C4-2B (cell line): ENCODE results near the gene ST7.

ENCODE experiments used
- ZFX ChIP-seq: fragments of 450-650 bp; IDR thresholded peaks from 2 replicates; pipeline ENCODE4 v1.6.1; 2017
- TF ChIP-seq, protein P1 (sequence below): fragments of 450-650 bp; conservative IDR thresholded peaks from 2 replicates; pipeline ENCODE4 v1.5.1; 2017; ENCODE audit warnings: mild to moderate bottlenecking

DNA sequence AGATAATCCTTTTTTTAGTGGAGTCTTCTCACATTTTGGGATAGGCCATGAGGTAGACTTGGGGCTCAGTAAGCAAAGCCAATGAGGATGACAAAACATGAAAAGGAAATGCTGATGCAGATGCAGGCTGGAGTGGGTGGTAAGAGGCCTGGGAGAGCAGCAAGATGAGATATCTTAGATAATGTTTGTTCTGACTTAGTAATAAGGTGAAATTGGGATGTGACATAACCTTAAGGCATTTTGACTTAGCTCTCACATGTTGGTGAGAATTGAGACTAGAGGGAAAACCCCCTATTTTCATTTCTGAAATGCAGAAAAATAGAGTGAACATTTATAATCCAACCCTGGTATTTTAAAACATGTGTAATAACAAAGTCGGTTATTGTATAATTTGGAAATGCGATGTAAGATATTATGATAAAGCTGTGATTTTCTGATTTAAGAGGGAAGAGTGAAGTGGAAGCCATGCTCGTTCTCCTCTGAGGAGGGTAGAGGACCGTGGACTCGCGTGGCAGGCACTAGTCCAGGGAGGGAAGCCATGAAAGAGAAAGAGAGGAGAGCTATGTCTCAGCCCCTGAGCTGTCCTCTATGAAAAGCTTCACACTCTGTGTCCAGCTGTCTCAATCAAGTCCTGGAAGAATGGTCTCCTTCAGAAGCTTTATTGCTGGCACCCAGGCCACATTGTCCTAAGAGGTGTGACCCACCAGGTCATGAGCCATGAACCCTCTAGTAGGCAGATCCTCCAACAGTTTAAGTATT lies 57.3 kb downstream of the ST7 start:
- TF ChIP-seq, protein P1, sequence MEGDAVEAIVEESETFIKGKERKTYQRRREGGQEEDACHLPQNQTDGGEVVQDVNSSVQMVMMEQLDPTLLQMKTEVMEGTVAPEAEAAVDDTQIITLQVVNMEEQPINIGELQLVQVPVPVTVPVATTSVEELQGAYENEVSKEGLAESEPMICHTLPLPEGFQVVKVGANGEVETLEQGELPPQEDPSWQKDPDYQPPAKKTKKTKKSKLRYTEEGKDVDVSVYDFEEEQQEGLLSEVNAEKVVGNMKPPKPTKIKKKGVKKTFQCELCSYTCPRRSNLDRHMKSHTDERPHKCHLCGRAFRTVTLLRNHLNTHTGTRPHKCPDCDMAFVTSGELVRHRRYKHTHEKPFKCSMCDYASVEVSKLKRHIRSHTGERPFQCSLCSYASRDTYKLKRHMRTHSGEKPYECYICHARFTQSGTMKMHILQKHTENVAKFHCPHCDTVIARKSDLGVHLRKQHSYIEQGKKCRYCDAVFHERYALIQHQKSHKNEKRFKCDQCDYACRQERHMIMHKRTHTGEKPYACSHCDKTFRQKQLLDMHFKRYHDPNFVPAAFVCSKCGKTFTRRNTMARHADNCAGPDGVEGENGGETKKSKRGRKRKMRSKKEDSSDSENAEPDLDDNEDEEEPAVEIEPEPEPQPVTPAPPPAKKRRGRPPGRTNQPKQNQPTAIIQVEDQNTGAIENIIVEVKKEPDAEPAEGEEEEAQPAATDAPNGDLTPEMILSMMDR = no peak
- TF ChIP-seq ZFX = no peak
